Femur (tissue), 1 donor: ENCODE results near the gene SPOCK2.
"Not testable (repeated sequence)": the region's sequence is repeated elsewhere in the genome, so short reads cannot be mapped to it uniquely, and the experiment has no call there.

Source experiments
- DNase-seq: peaks from one replicate; pipeline ENCODE4 v3.0.0-alpha.2; 2017

The SPOCK2 gene

GRCh38 chr10:72087969-72088888 is at the start of gene SPOCK2:
Gene SPOCK2, minus strand, starts transcription at chr10:72088551. Its CDS starts 223 bp downstream, at chr10:72088328.
- no peak for DNase-seq

GRCh38 chr10:72137583-72137982 is 49.2 kb upstream of the SPOCK2 start:
- DNase-seq, result no peak

- not testable (repeated sequence) for DNase-seq
Observed at GRCh38 chr10:72136225-72136624, 47.9 kb upstream of the SPOCK2 start.

GRCh38 chr10:72134785-72135767 is 46.7 kb upstream of the SPOCK2 start:
- DNase-seq, result no peak

GRCh38 chr10:72133517-72133916 is 45.2 kb upstream of the SPOCK2 start:
- DNase-seq, result no peak

GRCh38 chr10:72132854-72133253 is 44.5 kb upstream of the SPOCK2 start:
- DNase-seq, result no peak

- DNase-seq, result no peak
Observed at GRCh38 chr10:72127571-72127970, 39.2 kb upstream of the SPOCK2 start.

- DNase-seq, result no peak
Observed at GRCh38 chr10:72126872-72127232, 38.5 kb upstream of the SPOCK2 start.

- DNase-seq, result no peak
Observed at GRCh38 chr10:72126184-72126871, 38.0 kb upstream of the SPOCK2 start.

GRCh38 chr10:72124989-72125388 is 36.6 kb upstream of the SPOCK2 start:
- DNase-seq, result no peak

- no peak for DNase-seq
Observed at GRCh38 chr10:72124381-72124780, 36.0 kb upstream of the SPOCK2 start.

- no peak for DNase-seq
Observed at GRCh38 chr10:72123616-72124015, 35.3 kb upstream of the SPOCK2 start.

- DNase-seq, result no peak
Observed at GRCh38 chr10:72122221-72122620, 33.9 kb upstream of the SPOCK2 start.

GRCh38 chr10:72121389-72121788 is 33.0 kb upstream of the SPOCK2 start:
- no peak for DNase-seq

- no peak for DNase-seq
Observed at GRCh38 chr10:72116372-72116771, 28.0 kb upstream of the SPOCK2 start.

- DNase-seq, result no peak
Observed at GRCh38 chr10:72114706-72115450, 26.5 kb upstream of the SPOCK2 start.

- DNase-seq, result no peak
Observed at GRCh38 chr10:72110673-72111401, 22.5 kb upstream of the SPOCK2 start.

- DNase-seq, result no peak
Observed at GRCh38 chr10:72109636-72110157, 21.3 kb upstream of the SPOCK2 start.

GRCh38 chr10:72108830-72109635 is 20.7 kb upstream of the SPOCK2 start:
- DNase-seq, result no peak

- DNase-seq, result not testable (repeated sequence)
Observed at GRCh38 chr10:72108004-72108370, 19.6 kb upstream of the SPOCK2 start.
